PC-9 (cell line): ENCODE measurements around the gene PTPRD. TPM values are rescaled to one million over a fixed set of nuclear protein-coding genes. Genes with fewer than 3 reads are reported as not detected.

Experiments
- BruUV-seq: library from RNA; stranded (reverse); fragments of 400-500 nt; replicated peaks from 2 replicates; lab custom pipeline; 2021; lab: Mats Ljungman, UMichigan
- CTCF ChIA-PET: fragments of 300-600 bp; sonication (Branson Sonifier 250); formaldehyde crosslinking; loops from one replicate; lab custom pipeline; 2022; ENCODE audit warnings: antibody characterized with exemption; lab: Charles Lee
- POLR2A ChIA-PET: fragments of 300-600 bp; sonication (Branson Sonifier 250); formaldehyde crosslinking; loops from one replicate; lab custom pipeline; 2022; ENCODE audit warnings: antibody characterized with exemption; ENCODE audit not compliant: unreplicated experiment; lab: Charles Lee
- DNase-seq, 2 experiments: peaks; one replicate each; pipeline versions ENCODE4 v3.0.0 to v3.0.0-alpha.2; 2015 to 2022; ENCODE audit warnings: mixed read lengths in 1 of 2
- H2AFZ ChIP-seq: fragments of 200-600 bp; sonication (generic); 2 replicates; pipeline ENCODE4 v1.8.1; 2017; ENCODE audit warnings: antibody characterized with exemption
- H3F3A ChIP-seq: fragments of 200-600 bp; sonication (generic); 2 replicates; pipeline ENCODE4 v1.8.1; 2017; ENCODE audit warnings: antibody characterized with exemption, mild to moderate bottlenecking, low read depth; ENCODE audit not compliant: insufficient read depth
- H3K27ac ChIP-seq: fragments of 200-600 bp; sonication (generic); 2 replicates; pipeline ENCODE4 v1.6.1; 2016; ENCODE audit warnings: mixed run types
- H3K27me3 ChIP-seq: fragments of 200-600 bp; sonication (generic); 2 replicates; pipeline ENCODE4 v1.6.1; 2016; ENCODE audit warnings: low read depth, mixed run types; ENCODE audit not compliant: insufficient read depth
- H3K36me3 ChIP-seq: fragments of 200-600 bp; sonication (generic); 2 replicates; pipeline ENCODE4 v1.6.1; 2016; ENCODE audit warnings: low read depth, mixed run types
- H3K4me1 ChIP-seq: fragments of 200-600 bp; sonication (generic); replicated peaks from 2 replicates; pipeline ENCODE4 v1.6.1; 2016; ENCODE audit warnings: mixed run types; ENCODE audit not compliant: insufficient read depth
- H3K4me2 ChIP-seq: fragments of 200-600 bp; sonication (generic); 2 replicates; pipeline ENCODE4 v1.6.1; 2017; ENCODE audit warnings: mixed run types
- H3K4me3 ChIP-seq: fragments of 200-600 bp; sonication (generic); 2 replicates; pipeline ENCODE4 v1.6.1; 2016; ENCODE audit warnings: mixed run types
- H3K79me2 ChIP-seq: fragments of 200-600 bp; sonication (generic); 2 replicates; pipeline ENCODE4 v1.6.1; 2017; ENCODE audit warnings: low read depth, mixed run types
- H3K9me2 ChIP-seq: fragments of 200-600 bp; sonication (generic); 2 replicates; pipeline ENCODE4 v1.8.1; 2017; ENCODE audit warnings: mild to moderate bottlenecking; ENCODE audit not compliant: insufficient read depth
- H3K9me3 ChIP-seq: fragments of 200-600 bp; sonication (generic); 2 replicates; pipeline ENCODE4 v1.8.1; 2016; ENCODE audit warnings: low read depth; ENCODE audit not compliant: insufficient read depth
- H4K20me1 ChIP-seq: fragments of 200-600 bp; sonication (generic); 2 replicates; pipeline ENCODE4 v1.8.1; 2017; ENCODE audit not compliant: insufficient read depth
- CTCF ChIP-seq: fragments of 200-600 bp; sonication (generic); conservative IDR thresholded peaks from 2 replicates; pipeline ENCODE4 v1.6.1; 2017; ENCODE audit warnings: mixed run types, antibody characterized with exemption, mild to moderate bottlenecking, moderate library complexity
- EZH2 ChIP-seq: fragments of 200-600 bp; sonication (generic); IDR thresholded peaks from 2 replicates; pipeline ENCODE4 v1.8.0; 2017; ENCODE audit warnings: antibody characterized with exemption, low read depth
- intact Hi-C: fragments of 100-400 bp; cut with micrococcal nuclease; formaldehyde crosslinking; loops from one replicate; pipeline ENCODE4 v1.10.0; 2022; ENCODE audit not compliant: unreplicated experiment
- total RNA-seq: library from RNA; stranded (reverse); gene quantifications from 2 replicates; pipeline ENCODE4 v1.2.3, GENCODE V29; 2021

PTPRD gene
- total RNA-seq, 1 experiment from 2014 or later = not detected

GRCh38 chr9:8845376-8845775 lies 1767.4 kb downstream of the PTPRD start:
- Histone ChIP-seq H3F3A (no peaks in the 10 kb centered on the region), H3K4me2 (no peak overlapping the region), H3K27me3 (no peaks in the 10 kb centered on the region), H3K27ac (no peak overlapping the region), H2AFZ (no peak overlapping the region), H3K36me3 (no peaks in the 10 kb centered on the region), H3K4me3 (no peak overlapping the region), H3K9me3 (no peaks in the 10 kb centered on the region), H3K9me2 (no peaks in the 10 kb centered on the region), H3K79me2 (no peaks in the 10 kb centered on the region), H4K20me1 (no peaks in the 10 kb centered on the region), H3K4me1 (no peaks in the 10 kb centered on the region)
- TF ChIP-seq CTCF (no peak), EZH2 (no peak)
- CTCF ChIA-PET = no interaction called here
- POLR2A ChIA-PET = no interaction called here
- intact Hi-C loops = no loop called here
- no TSS peak for BruUV-seq
- DNase-seq = no peak

- Histone ChIP-seq H3K4me3 (no peak overlapping the region), H4K20me1 (no peaks in the 10 kb centered on the region), H3K27me3 (no peaks in the 10 kb centered on the region), H3K9me2 (no peaks in the 10 kb centered on the region), H3F3A (no peaks in the 10 kb centered on the region), H3K36me3 (no peaks in the 10 kb centered on the region), H3K4me1 (no peaks in the 10 kb centered on the region), H2AFZ (no peak overlapping the region), H3K9me3 (no peaks in the 10 kb centered on the region), H3K4me2 (no peak overlapping the region), H3K79me2 (no peaks in the 10 kb centered on the region), H3K27ac (no peak overlapping the region)
- TF ChIP-seq CTCF (no peak), EZH2 (no peak)
- ChIA-PET POLR2A (no interaction called here), CTCF (no interaction called here)
- BruUV-seq = no TSS peak
- DNase-seq = no peak
- intact Hi-C loops = no loop called here
Measured at GRCh38 chr9:8844549-8844948, 1768.3 kb downstream of the PTPRD start.

- Histone ChIP-seq H3K79me2 (no peaks in the 10 kb centered on the region), H3K9me2 (no peaks in the 10 kb centered on the region), H2AFZ (no peak overlapping the region), H3K27me3 (no peaks in the 10 kb centered on the region), H3K36me3 (no peaks in the 10 kb centered on the region), H3F3A (no peaks in the 10 kb centered on the region), H3K4me2 (no peak overlapping the region), H3K4me3 (no peak overlapping the region), H3K4me1 (no peaks in the 10 kb centered on the region), H3K9me3 (no peaks in the 10 kb centered on the region), H3K27ac (no peak overlapping the region), H4K20me1 (no peaks in the 10 kb centered on the region)
- POLR2A ChIA-PET = no interaction called here
- no TSS peak for BruUV-seq
- intact Hi-C loops = no loop called here
- CTCF ChIA-PET = no interaction called here
- TF ChIP-seq CTCF = no peak
- no peak for TF ChIP-seq EZH2
- DNase-seq = no peak
Measured at GRCh38 chr9:8842402-8843193, 1770.2 kb downstream of the PTPRD start.
